A204.1 (cell line): ENCODE measurements around the gene CHRFAM7A.
"Not testable (repeated sequence)": the region's sequence is repeated elsewhere in the genome, so short reads cannot be mapped to it uniquely, and the experiment has no call there.

Experiments
- FAIRE-seq: peaks from 2 replicates; lab custom pipeline; 2012; peaks lifted over from hg19 to GRCh38; lab: Jason Lieb, UNC

The CHRFAM7A gene

GRCh38 chr15:30315704-30316103, 77.6 kb downstream of the CHRFAM7A start:
- FAIRE-seq: not testable (repeated sequence)

GRCh38 chr15:30310575-30310974, 82.8 kb downstream of the CHRFAM7A start:
- not testable (repeated sequence) for FAIRE-seq
